ENCODE measurements around the gene GGT5.

- no peak for TF ChIP-seq POLR2AphosphoS5 (IDR thresholded peaks at IDR 0.05; ENCODE audit: low read depth)
- TF ChIP-seq CTCF (IDR thresholded peaks at IDR 0.05; ENCODE audit: insufficient read depth, low read length), result no peak
- TF ChIP-seq GABPA (IDR thresholded peaks at IDR 0.05; ENCODE audit: low read depth), result no peak
These were observed 63.5 kb downstream of the GGT5 start, which contains the start of gene SUSD2 for GRCh38 chr22:24181088-24181995.

Measured in HL-60 (cell line).